MM.1S (cell line): ENCODE measurements around the gene FARS2.

Experiments
- DNase-seq: peaks from one replicate; pipeline ENCODE4 v3.0.0-alpha.2; 2015
- H2AFZ ChIP-seq: fragments of 300-600 bp; sonication (generic); 2 replicates; pipeline ENCODE4 v1.6.0; 2016; ENCODE audit warnings: antibody characterized with exemption, low read length
- H3F3A ChIP-seq: fragments of 300-600 bp; sonication (generic); 2 replicates; pipeline ENCODE4 v1.6.1; 2016; ENCODE audit warnings: mild to moderate bottlenecking, antibody characterized with exemption, low read length, moderate library complexity, mixed read lengths; ENCODE audit not compliant: insufficient read depth
- H3K27ac ChIP-seq: fragments of 300-600 bp; sonication (generic); 2 replicates; pipeline ENCODE4 v1.5.1; 2016; ENCODE audit warnings: mild to moderate bottlenecking, low read length
- H3K27me3 ChIP-seq: fragments of 300-600 bp; sonication (generic); replicated peaks from 2 replicates; pipeline ENCODE4 v1.6.0; 2016; ENCODE audit warnings: low read length; ENCODE audit not compliant: insufficient read depth
- H3K36me3 ChIP-seq: fragments of 300-600 bp; sonication (generic); replicated peaks from 2 replicates; pipeline ENCODE4 v1.6.1; 2016; ENCODE audit warnings: mild to moderate bottlenecking, low read length, mixed read lengths; ENCODE audit not compliant: insufficient read depth
- H3K4me1 ChIP-seq: fragments of 300-600 bp; sonication (generic); 2 replicates; pipeline ENCODE4 v1.6.1; 2016; ENCODE audit warnings: low read length, mixed read lengths
- H3K4me2 ChIP-seq: fragments of 300-600 bp; sonication (generic); 2 replicates; pipeline ENCODE4 v1.6.0; 2016; ENCODE audit warnings: low read depth, low read length
- H3K4me3 ChIP-seq: fragments of 300-600 bp; sonication (generic); 2 replicates; pipeline ENCODE4 v1.5.1; 2016; ENCODE audit warnings: low read length, mixed read lengths
- H3K79me2 ChIP-seq: fragments of 300-600 bp; sonication (generic); 2 replicates; pipeline ENCODE4 v1.6.1; 2016; ENCODE audit warnings: mixed run types, low read length, mixed read lengths
- H3K9ac ChIP-seq: fragments of 300-600 bp; sonication (generic); 2 replicates; pipeline ENCODE4 v1.6.1; 2016; ENCODE audit warnings: low read length, mixed read lengths
- H3K9me2 ChIP-seq: fragments of 300-600 bp; sonication (generic); replicated peaks from 2 replicates; pipeline ENCODE4 v1.6.1; 2016; ENCODE audit warnings: mild to moderate bottlenecking, low read length, mixed read lengths; ENCODE audit not compliant: insufficient read depth
- H3K9me3 ChIP-seq: fragments of 300-600 bp; sonication (generic); replicated peaks from 2 replicates; pipeline ENCODE4 v1.6.1; 2016; ENCODE audit warnings: mild to moderate bottlenecking, low read length, mixed read lengths; ENCODE audit not compliant: insufficient read depth
- H4K20me1 ChIP-seq: fragments of 300-600 bp; sonication (generic); 2 replicates; pipeline ENCODE4 v1.6.1; 2016; ENCODE audit warnings: mild to moderate bottlenecking, low read length, moderate library complexity, mixed read lengths; ENCODE audit not compliant: insufficient read depth
- CTCF ChIP-seq: fragments of 300-600 bp; sonication (generic); IDR thresholded peaks from 2 replicates; pipeline ENCODE4 v1.5.1; 2016; ENCODE audit warnings: antibody characterized with exemption, low read length, mixed read lengths
- EZH2 ChIP-seq: fragments of 300-600 bp; sonication (generic); optimal IDR thresholded peaks from 2 replicates; pipeline ENCODE3; 2017; ENCODE audit warnings: low read depth, mild to moderate bottlenecking, antibody characterized with exemption, low read length, mixed read lengths
- EZH2phosphoT487 ChIP-seq: fragments of 300-600 bp; sonication (generic); IDR thresholded peaks from 2 replicates; pipeline ENCODE4 v1.6.1; 2018; ENCODE audit warnings: antibody characterized with exemption, low read length

Gene FARS2

GRCh38 chr6:5326022-5326641 lies 64.8 kb downstream of the FARS2 start:
- Histone ChIP-seq H3K4me2 (no peak overlapping the region), H4K20me1 (no peaks in the 10 kb centered on the region), H3K36me3 (no peaks in the 10 kb centered on the region), H3F3A (no peaks in the 10 kb centered on the region), H3K4me1 (no peaks in the 10 kb centered on the region), H2AFZ (no peak overlapping the region), H3K9me3 (no peaks in the 10 kb centered on the region), H3K27me3 (no peaks in the 10 kb centered on the region), H3K4me3 (no peak overlapping the region), H3K79me2 (0 out of 2 replicates have a peak, but pooled peaks cover 3% of the 10 kb centered on the region), H3K9ac (no peak overlapping the region), H3K9me2 (no peaks in the 10 kb centered on the region), H3K27ac (no peak overlapping the region)
- no peak for TF ChIP-seq EZH2phosphoT487
- TF ChIP-seq CTCF, result no peak
- TF ChIP-seq EZH2, result no peak
- no peak for DNase-seq

- Histone ChIP-seq H3K4me2 (no peak overlapping the region), H3K4me3 (no peak overlapping the region), H3K9ac (no peak overlapping the region), H3K9me2 (no peaks in the 10 kb centered on the region), H3K27ac (no peak overlapping the region), H3K9me3 (no peaks in the 10 kb centered on the region), H3F3A (no peaks in the 10 kb centered on the region), H3K27me3 (no peaks in the 10 kb centered on the region), H3K36me3 (no peaks in the 10 kb centered on the region), H3K79me2 (0 out of 2 replicates have a peak, but pooled peaks cover 5% of the 10 kb centered on the region), H3K4me1 (no peaks in the 10 kb centered on the region), H2AFZ (no peak overlapping the region), H4K20me1 (no peaks in the 10 kb centered on the region)
- DNase-seq, result no peak
- TF ChIP-seq CTCF (no peak), EZH2 (no peak), EZH2phosphoT487 (no peak)
Measured at GRCh38 chr6:5328800-5329199, 67.5 kb downstream of the FARS2 start.

GRCh38 chr6:5331845-5332442 lies 70.6 kb downstream of the FARS2 start:
- H3K4me2 ChIP-seq, result no peak overlapping the region
- H3K79me2 ChIP-seq, result 0 out of 2 replicates have a peak, but pooled peaks cover 15% of the 10 kb centered on the region
- H3K4me3 ChIP-seq, result no peak overlapping the region
- no peaks in the 10 kb centered on the region for H3K9me2 ChIP-seq
- H3K9me3 ChIP-seq, result no peaks in the 10 kb centered on the region
- H4K20me1 ChIP-seq, result no peaks in the 10 kb centered on the region
- H3K36me3 ChIP-seq, result no peaks in the 10 kb centered on the region
- DNase-seq, result no peak
- H3F3A ChIP-seq, result no peaks in the 10 kb centered on the region
- H3K27me3 ChIP-seq, result no peaks in the 10 kb centered on the region
- no peak overlapping the region for H2AFZ ChIP-seq
- H3K27ac ChIP-seq, result no peak overlapping the region
- no peaks in the 10 kb centered on the region; the same call in 1 of the 2 replicates for H3K4me1 ChIP-seq
- TF ChIP-seq CTCF, result no peak
- no peak for TF ChIP-seq EZH2
- TF ChIP-seq EZH2phosphoT487, result no peak
- H3K9ac ChIP-seq, result no peak overlapping the region
